AG09309 (cell line): Measurements from ENCODE around the gene CEACAM21.

Source experiments
- DNase-seq: peaks from one replicate; pipeline ENCODE4 v3.0.0-alpha.2; 2010; ENCODE audit warnings: low read depth
- H3K4me3 ChIP-seq: 2 replicates; pipeline ENCODE4 v1.5.1; 2011; ENCODE audit warnings: mild to moderate bottlenecking, low read depth, low read length, moderate library complexity; ENCODE audit not compliant: control insufficient read depth
- CTCF ChIP-seq: IDR thresholded peaks from 2 replicates; pipeline ENCODE4 v1.5.1; 2011; ENCODE audit warnings: mild to moderate bottlenecking, low read depth, low read length, inconsistent platforms; ENCODE audit not compliant: insufficient read depth, control insufficient read depth; ENCODE audit errors: missing control alignments

The CEACAM21 gene

GRCh38 chr19:41599175-41599966, 23.4 kb downstream of the CEACAM21 start:
- TF ChIP-seq CTCF = no peak

GRCh38 chr19:41601771-41602170, 25.8 kb downstream of the CEACAM21 start:
- TF ChIP-seq CTCF = no peak
- no peak overlapping the region for H3K4me3 ChIP-seq
- DNase-seq = no peak

More at GRCh38 chr19:41599175-41599966, 23.4 kb downstream of the CEACAM21 start:
- H3K4me3 ChIP-seq = no peak overlapping the region
- no peak for DNase-seq

GRCh38 chr19:41604831-41605230, 28.9 kb downstream of the CEACAM21 start:
- no peak overlapping the region for H3K4me3 ChIP-seq
- no peak for TF ChIP-seq CTCF
- DNase-seq = no peak

GRCh38 chr19:41606215-41606837, 30.4 kb downstream of the CEACAM21 start:
- no peak overlapping the region for H3K4me3 ChIP-seq
- no peak for TF ChIP-seq CTCF

GRCh38 chr19:41607668-41608067, 31.7 kb downstream of the CEACAM21 start:
- no peak for DNase-seq
- H3K4me3 ChIP-seq = no peak overlapping the region
- TF ChIP-seq CTCF = no peak

More at GRCh38 chr19:41606215-41606837, 30.4 kb downstream of the CEACAM21 start:
- no peak for DNase-seq

GRCh38 chr19:41610789-41611188, 34.8 kb downstream of the CEACAM21 start:
- TF ChIP-seq CTCF = no peak
- no peak for DNase-seq

More at GRCh38 chr19:41610789-41611188, 34.8 kb downstream of the CEACAM21 start:
- H3K4me3 ChIP-seq = no peak overlapping the region
